Measurements from ENCODE around the gene KRTAP15-1. TPM values are rescaled to one million over a fixed set of nuclear protein-coding genes. Genes with fewer than 3 reads are reported as not detected.

KRTAP15-1 gene
- total and polyA plus RNA-seq, 2 donors (not counting 3 experiments of a cell fraction or from before 2014, with no cell fraction given): not detected

- no TSS peak for BruUV-seq (replicated peaks)
- intact Hi-C loops (cut with micrococcal nuclease): no loop called here
- no peaks in the 10 kb centered on the region for H4K20me1 ChIP-seq (replicated peaks; ENCODE audit: control insufficient read depth, extremely low read depth, insufficient read depth, low read length)
- ChIA-PET POLR2A (no interaction called here), CTCF (no interaction called here)
- H2AFZ ChIP-seq (ENCODE audit: low read depth, low read length): no peak overlapping the region
- DNase-seq (ENCODE audit: low read depth, low spot score) (no peak), FAIRE-seq (no peak)
- no peaks in the 10 kb centered on the region for H3K79me2 ChIP-seq (ENCODE audit: control insufficient read depth, insufficient read depth, low read length)
- H3K9me1 ChIP-seq (replicated peaks; ENCODE audit: control insufficient read depth, extremely low read depth, insufficient read depth, low read length): no peaks in the 10 kb centered on the region
- no peak overlapping the region for H3K9ac ChIP-seq (replicated peaks; ENCODE audit: extremely low read depth, insufficient read depth, low read length)
- no peak overlapping the region for H3K4me3 ChIP-seq (replicated peaks in 1 of 3; ENCODE audit: insufficient read depth in 1 of 3, low read depth in 1 of 3, low read length in 3 of 3)
- no peak overlapping the region for H3K4me2 ChIP-seq (ENCODE audit: insufficient read depth, low read length)
- H3K27ac ChIP-seq (ENCODE audit: insufficient read depth, low read depth, low read length): no peak overlapping the region
- dilution Hi-C loops (cut with MboI; ENCODE audit: extremely low pct_ligation_motif_present, low sequenced_read_pairs): no loop called here
- no peaks in the 10 kb centered on the region for H3K36me3 ChIP-seq (ENCODE audit: control insufficient read depth in 2 of 2, extremely low read depth in 1 of 2, insufficient read depth in 2 of 2, low read length in 2 of 2)
- H3K4me1 ChIP-seq (ENCODE audit: control insufficient read depth, extremely low read depth, insufficient read depth, low read length): no peaks in the 10 kb centered on the region
- TF ChIP-seq POLR2A (IDR thresholded peaks at IDR 0.05; ENCODE audit: low read depth, low read length) (no peak), GATA2 (IDR thresholded peaks at IDR 0.05; ENCODE audit: insufficient read depth, insufficient read length, low read depth, low read length) (no peak), MAX (IDR thresholded peaks at IDR 0.05; ENCODE audit: insufficient read depth, insufficient read length) (no peak), MYC (IDR thresholded peaks at IDR 0.05; ENCODE audit: low read depth, low read length) (no peak), FOS (IDR thresholded peaks at IDR 0.05; ENCODE audit: borderline replicate concordance, insufficient read depth, low read length) (no peak), CTCF (IDR thresholded peaks at IDR 0.05; ENCODE audit: extremely low read depth in 1 of 2, insufficient read depth in 1 of 2, low read depth in 1 of 2, low read length in 2 of 2) (no peak), EZH2 (IDR thresholded peaks at IDR 0.05; ENCODE audit: borderline replicate concordance, low read depth, low read length, severe bottlenecking) (no peak), JUN (IDR thresholded peaks at IDR 0.05; ENCODE audit: borderline replicate concordance, insufficient read depth, insufficient read length, low read depth) (no peak), POLR2AphosphoS5 (IDR thresholded peaks at IDR 0.05; ENCODE audit: insufficient read depth, low read depth, low read length) (no peak)
- no peaks in the 10 kb centered on the region for H3K9me3 ChIP-seq (replicated peaks; ENCODE audit: control insufficient read depth, insufficient read depth, low read length)
- no peaks in the 10 kb centered on the region for H3K27me3 ChIP-seq (ENCODE audit: control insufficient read depth in 2 of 2, insufficient read depth in 2 of 2, low read length in 2 of 2)
Observed at GRCh38 chr21:30478004-30478403, 37.9 kb downstream of the KRTAP15-1 start.
